ENCODE results near the gene STAB2.

The STAB2 gene

DNA sequence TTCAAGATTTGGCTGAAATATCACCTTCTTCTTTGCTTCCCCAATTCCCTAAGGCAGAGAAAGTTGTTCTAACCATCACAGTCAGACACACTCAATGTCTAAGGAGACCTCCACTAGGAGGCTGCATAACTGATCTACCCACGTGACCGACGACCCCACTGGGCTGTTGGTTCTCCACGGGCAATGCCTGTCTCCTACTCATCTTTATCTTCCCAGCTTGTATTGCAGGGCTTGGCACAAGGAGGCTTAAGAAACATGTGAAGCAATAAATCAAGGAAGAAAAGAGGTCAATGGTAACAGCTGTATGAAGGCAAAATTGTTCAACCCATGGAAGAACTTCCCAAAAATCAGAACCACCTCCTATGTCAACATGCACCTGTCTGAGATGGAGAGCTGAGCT is 226.9 kb downstream of the STAB2 start:
- no peak for DNase-seq

DNA sequence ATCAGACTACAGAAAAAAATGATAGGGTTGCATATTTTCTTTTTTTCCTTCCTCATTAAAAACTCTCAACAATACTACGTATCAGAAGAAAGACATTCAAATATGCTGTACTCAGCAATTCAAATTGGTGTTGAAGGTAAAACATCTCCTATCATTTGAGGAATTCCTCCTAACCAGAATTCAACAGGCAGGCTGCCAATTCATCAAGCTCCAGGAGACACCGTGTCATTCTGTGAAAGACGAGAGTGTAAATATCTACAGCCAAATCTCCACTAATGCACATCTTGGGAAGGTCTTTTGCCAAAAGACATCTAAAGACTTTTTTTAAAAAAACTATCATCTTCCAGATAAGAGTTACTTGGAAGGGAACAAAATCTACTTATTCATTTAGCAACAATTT is 227.4 kb downstream of the STAB2 start:
- no peak for DNase-seq
